ENCODE results near the gene YIPF6. TPM values are rescaled to one million over a fixed set of nuclear protein-coding genes. Genes with fewer than 3 reads are reported as not detected.

Gene YIPF6
- total RNA-seq, 1 experiment from 2014 or later: 61.3 TPM

DNA sequence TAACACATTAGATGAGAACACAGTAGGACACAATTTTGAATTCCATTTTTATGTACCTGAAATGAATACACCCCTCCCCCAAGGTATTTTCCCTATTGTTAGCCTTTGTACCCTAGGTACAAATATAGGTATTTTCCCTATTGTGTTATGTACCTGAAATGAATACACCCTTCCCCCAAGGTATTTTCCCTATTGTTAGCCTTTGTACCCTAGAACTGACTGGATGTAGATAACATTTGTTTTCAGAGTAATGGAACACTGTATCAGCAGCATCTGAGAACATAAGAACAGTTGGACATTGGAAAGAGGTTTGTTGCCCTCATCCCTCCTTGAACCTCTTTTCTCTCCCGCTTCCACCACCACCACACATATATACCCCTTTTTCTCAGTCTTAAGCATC lies 37.6 kb downstream of the YIPF6 start:
- intact Hi-C loops (cut with micrococcal nuclease; ENCODE audit: unreplicated experiment) (no loop called here), in situ Hi-C loops (cut with HindIII; ENCODE audit: low pct_unique_long_range_greater_than_20kb, low sequenced_read_pairs) (no loop called here)
- Histone ChIP-seq H3K4me1 (ENCODE audit: control insufficient read depth, insufficient read depth, low read length) (no peaks in the 10 kb centered on the region), H3K27ac (ENCODE audit: low read length) (no peak overlapping the region), H3K36me3 (ENCODE audit: control insufficient read depth, insufficient read depth, low read length) (no peaks in the 10 kb centered on the region; the same call in 1 of the 2 replicates), H3K27me3 (ENCODE audit: control insufficient read depth, insufficient read depth, low read length) (no peaks in the 10 kb centered on the region), H3K9me3 (ENCODE audit: control insufficient read depth, insufficient read depth, low read depth, low read length) (no peaks in the 10 kb centered on the region), H3K4me3 (ENCODE audit: low read depth in 2 of 2, low read length in 2 of 2) (no peak overlapping the region)
- ATAC-seq (no peak), DNase-seq (ENCODE audit: low read depth, low spot score) (no peak)
- POLR2A ChIA-PET: no interaction called here
- CTCF ChIA-PET: no interaction called here
- no TSS peak for BruUV-seq (replicated peaks)
- TF ChIP-seq POLR2AphosphoS5 (IDR thresholded peaks at IDR 0.05; ENCODE audit: low read depth, low read length) (no peak), TCF7L2 (IDR thresholded peaks at IDR 0.05; ENCODE audit: low read depth, low read length) (no peak), CTCF (IDR thresholded peaks at IDR 0.05) (no peak), SIN3A (IDR thresholded peaks at IDR 0.05; ENCODE audit: borderline replicate concordance, insufficient read depth, low read depth, low read length) (no peak)
- TF ChIP-seq, protein P1, sequence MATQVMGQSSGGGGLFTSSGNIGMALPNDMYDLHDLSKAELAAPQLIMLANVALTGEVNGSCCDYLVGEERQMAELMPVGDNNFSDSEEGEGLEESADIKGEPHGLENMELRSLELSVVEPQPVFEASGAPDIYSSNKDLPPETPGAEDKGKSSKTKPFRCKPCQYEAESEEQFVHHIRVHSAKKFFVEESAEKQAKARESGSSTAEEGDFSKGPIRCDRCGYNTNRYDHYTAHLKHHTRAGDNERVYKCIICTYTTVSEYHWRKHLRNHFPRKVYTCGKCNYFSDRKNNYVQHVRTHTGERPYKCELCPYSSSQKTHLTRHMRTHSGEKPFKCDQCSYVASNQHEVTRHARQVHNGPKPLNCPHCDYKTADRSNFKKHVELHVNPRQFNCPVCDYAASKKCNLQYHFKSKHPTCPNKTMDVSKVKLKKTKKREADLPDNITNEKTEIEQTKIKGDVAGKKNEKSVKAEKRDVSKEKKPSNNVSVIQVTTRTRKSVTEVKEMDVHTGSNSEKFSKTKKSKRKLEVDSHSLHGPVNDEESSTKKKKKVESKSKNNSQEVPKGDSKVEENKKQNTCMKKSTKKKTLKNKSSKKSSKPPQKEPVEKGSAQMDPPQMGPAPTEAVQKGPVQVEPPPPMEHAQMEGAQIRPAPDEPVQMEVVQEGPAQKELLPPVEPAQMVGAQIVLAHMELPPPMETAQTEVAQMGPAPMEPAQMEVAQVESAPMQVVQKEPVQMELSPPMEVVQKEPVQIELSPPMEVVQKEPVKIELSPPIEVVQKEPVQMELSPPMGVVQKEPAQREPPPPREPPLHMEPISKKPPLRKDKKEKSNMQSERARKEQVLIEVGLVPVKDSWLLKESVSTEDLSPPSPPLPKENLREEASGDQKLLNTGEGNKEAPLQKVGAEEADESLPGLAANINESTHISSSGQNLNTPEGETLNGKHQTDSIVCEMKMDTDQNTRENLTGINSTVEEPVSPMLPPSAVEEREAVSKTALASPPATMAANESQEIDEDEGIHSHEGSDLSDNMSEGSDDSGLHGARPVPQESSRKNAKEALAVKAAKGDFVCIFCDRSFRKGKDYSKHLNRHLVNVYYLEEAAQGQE (IDR thresholded peaks at IDR 0.05; ENCODE audit: insufficient read depth in 1 of 2, low read depth in 2 of 2, low read length in 1 of 2): no peak

- no peaks in the 10 kb centered on the region for H3K9me3 ChIP-seq (ENCODE audit: control insufficient read depth, insufficient read depth, low read depth, low read length)
- POLR2A ChIA-PET: no interaction called here
- H3K27me3 ChIP-seq (ENCODE audit: control insufficient read depth, insufficient read depth, low read length): no peaks in the 10 kb centered on the region
- in situ Hi-C loops (cut with HindIII; ENCODE audit: low pct_unique_long_range_greater_than_20kb, low sequenced_read_pairs) (no loop called here), intact Hi-C loops (cut with micrococcal nuclease; ENCODE audit: unreplicated experiment) (no loop called here)
- no peak overlapping the region for H3K27ac ChIP-seq (ENCODE audit: low read length)
- no peaks in the 10 kb centered on the region for H3K4me1 ChIP-seq (ENCODE audit: control insufficient read depth, insufficient read depth, low read length)
- no TSS peak for BruUV-seq (replicated peaks)
- no peaks in the 10 kb centered on the region; the same call in 1 of the 2 replicates for H3K36me3 ChIP-seq (ENCODE audit: control insufficient read depth, insufficient read depth, low read length)
- DNase-seq (ENCODE audit: low read depth, low spot score) (no peak), ATAC-seq (no peak)
- TF ChIP-seq TCF7L2 (IDR thresholded peaks at IDR 0.05; ENCODE audit: low read depth, low read length) (no peak), POLR2AphosphoS5 (IDR thresholded peaks at IDR 0.05; ENCODE audit: low read depth, low read length) (no peak), CTCF (IDR thresholded peaks at IDR 0.05) (no peak), SIN3A (IDR thresholded peaks at IDR 0.05; ENCODE audit: borderline replicate concordance, insufficient read depth, low read depth, low read length) (no peak)
- TF ChIP-seq, protein P1 (IDR thresholded peaks at IDR 0.05; ENCODE audit: insufficient read depth in 1 of 2, low read depth in 2 of 2, low read length in 1 of 2): no peak
- CTCF ChIA-PET: no interaction called here
- no peak overlapping the region for H3K4me3 ChIP-seq (ENCODE audit: low read depth in 2 of 2, low read length in 2 of 2)
Observed at GRCh38 chrX:68536884-68537283, 38.0 kb downstream of the YIPF6 start.
